ENCODE results near the gene STARD8. TPM values are rescaled to one million over a fixed set of nuclear protein-coding genes. Genes with fewer than 3 reads are reported as not detected.

Gene STARD8
- total RNA-seq, 2 experiments from 2014 or later, result not detected

- Histone ChIP-seq H2AFZ (ENCODE audit: low read length) (no peak overlapping the region), H3K36me3 (ENCODE audit: insufficient read depth, low read length) (no peaks in the 10 kb centered on the region), H3K9me3 (ENCODE audit: low read length) (no peaks in the 10 kb centered on the region), H4K20me1 (ENCODE audit: insufficient read depth, low read length) (no peaks in the 10 kb centered on the region), H3K4me1 (ENCODE audit: insufficient read depth, low read length, poor library complexity, severe bottlenecking) (no peaks in the 10 kb centered on the region), H3K9me2 (ENCODE audit: insufficient read depth, low read length) (no peaks in the 10 kb centered on the region), H3K27ac (ENCODE audit: low read depth, low read length, poor library complexity, severe bottlenecking) (no peak overlapping the region), H3K4me3 (ENCODE audit: low read depth, low read length, poor library complexity, severe bottlenecking) (no peak overlapping the region), H3K4me2 (ENCODE audit: low read length) (no peak overlapping the region), H3K79me2 (ENCODE audit: insufficient read depth, low read depth, low read length) (no peaks in the 10 kb centered on the region)
- ChIA-PET POLR2A (no interaction called here), CTCF (ENCODE audit: unreplicated experiment) (no interaction called here)
- no peak for TF ChIP-seq EZH2phosphoT487 (IDR thresholded peaks at IDR 0.05; ENCODE audit: borderline replicate concordance, low read depth, low read length)
- TF ChIP-seq, protein P1, sequence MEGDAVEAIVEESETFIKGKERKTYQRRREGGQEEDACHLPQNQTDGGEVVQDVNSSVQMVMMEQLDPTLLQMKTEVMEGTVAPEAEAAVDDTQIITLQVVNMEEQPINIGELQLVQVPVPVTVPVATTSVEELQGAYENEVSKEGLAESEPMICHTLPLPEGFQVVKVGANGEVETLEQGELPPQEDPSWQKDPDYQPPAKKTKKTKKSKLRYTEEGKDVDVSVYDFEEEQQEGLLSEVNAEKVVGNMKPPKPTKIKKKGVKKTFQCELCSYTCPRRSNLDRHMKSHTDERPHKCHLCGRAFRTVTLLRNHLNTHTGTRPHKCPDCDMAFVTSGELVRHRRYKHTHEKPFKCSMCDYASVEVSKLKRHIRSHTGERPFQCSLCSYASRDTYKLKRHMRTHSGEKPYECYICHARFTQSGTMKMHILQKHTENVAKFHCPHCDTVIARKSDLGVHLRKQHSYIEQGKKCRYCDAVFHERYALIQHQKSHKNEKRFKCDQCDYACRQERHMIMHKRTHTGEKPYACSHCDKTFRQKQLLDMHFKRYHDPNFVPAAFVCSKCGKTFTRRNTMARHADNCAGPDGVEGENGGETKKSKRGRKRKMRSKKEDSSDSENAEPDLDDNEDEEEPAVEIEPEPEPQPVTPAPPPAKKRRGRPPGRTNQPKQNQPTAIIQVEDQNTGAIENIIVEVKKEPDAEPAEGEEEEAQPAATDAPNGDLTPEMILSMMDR (conservative IDR thresholded peaks at IDR 0.05; ENCODE audit: low read length), result no peak
- BruUV-seq (replicated peaks), result no TSS peak
- intact Hi-C loops (cut with micrococcal nuclease; ENCODE audit: unreplicated experiment), result no loop called here
- no peak for DNase-seq (ENCODE audit: low spot score)
Observed at GRCh38 chrX:68754406-68754805, 106.9 kb downstream of the STARD8 start.

DNA sequence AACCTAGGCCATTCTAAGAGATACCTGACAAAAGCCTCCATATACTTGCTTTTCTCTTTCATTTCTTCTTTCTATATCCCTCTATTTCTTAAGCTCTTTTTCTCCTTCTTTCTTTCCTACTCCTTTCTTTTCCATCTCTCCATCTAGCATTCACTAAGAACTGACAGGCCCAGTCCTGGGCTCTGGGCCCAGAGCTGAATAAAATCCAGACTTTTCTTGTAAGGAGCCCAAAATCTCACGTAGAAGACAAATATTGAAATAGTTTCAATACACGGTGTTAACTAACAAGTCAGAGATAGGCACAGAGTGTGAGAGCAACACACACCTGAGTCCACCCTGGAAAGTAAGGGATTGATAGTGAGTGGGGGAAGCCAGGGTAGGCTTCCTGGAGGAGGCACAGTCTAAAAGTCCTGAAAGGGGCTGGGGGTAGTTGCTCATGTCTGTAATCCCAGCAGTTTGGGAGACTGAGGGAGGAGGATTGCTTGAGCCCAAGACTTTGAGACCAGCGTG, 108.2 kb downstream of the STARD8 start:
- no peak for DNase-seq (ENCODE audit: low spot score)
- H4K20me1 ChIP-seq (ENCODE audit: insufficient read depth, low read length), result no peaks in the 10 kb centered on the region
- H3K9me3 ChIP-seq (ENCODE audit: low read length), result no peaks in the 10 kb centered on the region
- no TSS peak for BruUV-seq (replicated peaks)
- no peaks in the 10 kb centered on the region for H3K79me2 ChIP-seq (ENCODE audit: insufficient read depth, low read depth, low read length)
- no peaks in the 10 kb centered on the region for H3K4me1 ChIP-seq (ENCODE audit: insufficient read depth, low read length, poor library complexity, severe bottlenecking)
- ChIA-PET CTCF (ENCODE audit: unreplicated experiment) (no interaction called here), POLR2A (interaction anchor here (0.6 kb wide), 1 partner anchor 344 kb away, joined by 5 read pairs; no protein-coding TSS in a partner anchor)
- no peak overlapping the region for H2AFZ ChIP-seq (ENCODE audit: low read length)
- H3K27ac ChIP-seq (ENCODE audit: low read depth, low read length, poor library complexity, severe bottlenecking), result no peak overlapping the region
- no peaks in the 10 kb centered on the region for H3K9me2 ChIP-seq (ENCODE audit: insufficient read depth, low read length)
- H3K36me3 ChIP-seq (ENCODE audit: insufficient read depth, low read length), result no peaks in the 10 kb centered on the region
- no peak overlapping the region for H3K4me3 ChIP-seq (ENCODE audit: low read depth, low read length, poor library complexity, severe bottlenecking)
- intact Hi-C loops (cut with micrococcal nuclease; ENCODE audit: unreplicated experiment), result no loop called here
- TF ChIP-seq, protein P1 (conservative IDR thresholded peaks at IDR 0.05; ENCODE audit: low read length), result no peak
- TF ChIP-seq EZH2phosphoT487 (IDR thresholded peaks at IDR 0.05; ENCODE audit: borderline replicate concordance, low read depth, low read length), result no peak
- H3K4me2 ChIP-seq (ENCODE audit: low read length), result no peak overlapping the region

DNA sequence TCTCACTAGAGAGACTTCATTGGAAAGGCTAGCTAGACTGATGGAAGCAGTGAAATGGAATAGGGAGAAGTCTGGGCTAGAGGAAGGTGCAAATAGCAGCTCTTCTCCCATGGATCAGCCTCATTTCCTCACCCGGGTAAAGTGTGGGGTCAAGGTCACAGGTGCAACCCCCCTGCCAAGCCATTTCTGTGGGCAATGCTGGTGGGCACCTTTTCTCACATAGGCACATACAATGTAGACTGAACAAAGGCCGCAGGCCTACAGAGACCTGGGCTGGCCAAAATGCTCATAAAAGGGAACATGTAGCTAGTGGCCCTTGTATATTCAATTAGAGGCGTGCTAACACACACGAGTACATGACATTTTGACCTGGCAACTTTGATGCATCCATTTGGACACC, 109.9 kb downstream of the STARD8 start:
- Histone ChIP-seq H2AFZ (ENCODE audit: low read length) (no peak overlapping the region), H3K4me2 (ENCODE audit: low read length) (no peak overlapping the region), H3K79me2 (ENCODE audit: insufficient read depth, low read depth, low read length) (no peaks in the 10 kb centered on the region), H3K4me3 (ENCODE audit: low read depth, low read length, poor library complexity, severe bottlenecking) (no peak overlapping the region), H3K4me1 (ENCODE audit: insufficient read depth, low read length, poor library complexity, severe bottlenecking) (no peaks in the 10 kb centered on the region), H3K9me2 (ENCODE audit: insufficient read depth, low read length) (no peaks in the 10 kb centered on the region), H3K27ac (ENCODE audit: low read depth, low read length, poor library complexity, severe bottlenecking) (no peak overlapping the region), H4K20me1 (ENCODE audit: insufficient read depth, low read length) (no peaks in the 10 kb centered on the region), H3K9me3 (ENCODE audit: low read length) (no peaks in the 10 kb centered on the region), H3K36me3 (ENCODE audit: insufficient read depth, low read length) (no peaks in the 10 kb centered on the region)
- DNase-seq (ENCODE audit: low spot score), result no peak
- ChIA-PET POLR2A (no interaction called here), CTCF (ENCODE audit: unreplicated experiment) (no interaction called here)
- TF ChIP-seq, protein P1 (conservative IDR thresholded peaks at IDR 0.05; ENCODE audit: low read length), result no peak
- no peak for TF ChIP-seq EZH2phosphoT487 (IDR thresholded peaks at IDR 0.05; ENCODE audit: borderline replicate concordance, low read depth, low read length)
- intact Hi-C loops (cut with micrococcal nuclease; ENCODE audit: unreplicated experiment), result no loop called here
- BruUV-seq (replicated peaks), result no TSS peak

Measured in OCI-LY7 (cell line).